Islet of Langerhans (tissue), 1 donor: ENCODE measurements around the gene STOM.
"Not testable (repeated sequence)": the region's sequence is repeated elsewhere in the genome, so short reads cannot be mapped to it uniquely, and the experiment has no call there.

Source experiments
- FAIRE-seq: peaks from one replicate; lab custom pipeline; 2011; peaks lifted over from hg19 to GRCh38; lab: Jason Lieb, UNC

STOM gene, protein sequence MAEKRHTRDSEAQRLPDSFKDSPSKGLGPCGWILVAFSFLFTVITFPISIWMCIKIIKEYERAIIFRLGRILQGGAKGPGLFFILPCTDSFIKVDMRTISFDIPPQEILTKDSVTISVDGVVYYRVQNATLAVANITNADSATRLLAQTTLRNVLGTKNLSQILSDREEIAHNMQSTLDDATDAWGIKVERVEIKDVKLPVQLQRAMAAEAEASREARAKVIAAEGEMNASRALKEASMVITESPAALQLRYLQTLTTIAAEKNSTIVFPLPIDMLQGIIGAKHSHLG

DNA sequence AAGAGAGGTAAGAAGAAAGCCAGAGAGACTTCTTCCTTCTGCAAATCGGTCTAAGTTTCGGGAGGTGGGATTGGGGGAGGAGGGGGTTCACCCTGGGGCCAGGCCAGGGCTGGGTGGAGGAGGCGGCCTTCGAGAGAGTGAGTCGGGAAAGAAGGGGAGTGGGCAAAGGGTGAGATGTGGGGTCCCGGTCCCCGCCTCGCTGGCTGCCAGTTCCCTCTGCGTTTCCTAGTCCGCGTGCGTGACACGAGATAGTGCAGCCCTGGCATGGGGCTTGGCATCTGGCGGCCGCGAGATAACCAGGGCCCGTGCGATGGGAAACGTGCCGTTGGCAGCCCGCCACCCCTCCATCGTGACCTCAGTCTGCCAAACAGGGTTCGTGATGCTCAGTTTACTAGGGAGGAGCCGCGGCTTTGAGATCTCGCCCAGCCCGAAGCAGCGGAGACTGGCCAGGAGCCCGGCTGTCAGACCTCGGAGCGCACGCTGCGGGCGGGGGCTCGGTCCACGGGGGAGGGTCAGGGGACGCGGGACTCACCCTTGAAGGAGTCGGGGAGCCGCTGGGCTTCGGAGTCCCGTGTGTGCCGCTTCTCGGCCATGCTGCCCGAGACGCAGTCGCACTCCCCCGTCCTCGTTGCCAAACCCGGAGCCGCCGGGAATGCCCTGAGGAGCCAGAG, at the start of gene STOM:
TSS of gene STOM (minus strand) at position 656 of the 671 bp plus-strand sequence. CDS start at position 593, 63 bp downstream.
- no peak for FAIRE-seq

- FAIRE-seq: no peak
Measured at GRCh38 chr9:121411993-121412392, 41.9 kb upstream of the STOM start.

DNA sequence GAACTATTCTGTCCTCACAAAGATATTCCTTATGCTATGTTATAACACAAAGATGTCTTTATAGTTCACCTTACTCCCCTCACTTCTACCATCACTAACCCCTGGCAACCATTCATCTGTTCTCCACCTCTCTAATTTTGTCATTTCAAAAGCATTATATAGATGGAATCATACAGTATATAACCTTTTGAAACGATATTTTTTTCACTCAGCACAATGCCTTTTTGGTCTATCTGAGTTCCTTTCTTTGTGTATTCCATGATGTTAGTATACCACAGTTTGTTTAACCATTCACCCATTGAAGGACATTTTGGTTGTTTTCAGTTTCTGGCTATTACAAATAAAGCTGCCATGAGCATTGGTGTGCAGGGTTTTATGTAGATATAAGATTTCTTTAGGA, 35.8 kb upstream of the STOM start:
- FAIRE-seq: no peak

DNA sequence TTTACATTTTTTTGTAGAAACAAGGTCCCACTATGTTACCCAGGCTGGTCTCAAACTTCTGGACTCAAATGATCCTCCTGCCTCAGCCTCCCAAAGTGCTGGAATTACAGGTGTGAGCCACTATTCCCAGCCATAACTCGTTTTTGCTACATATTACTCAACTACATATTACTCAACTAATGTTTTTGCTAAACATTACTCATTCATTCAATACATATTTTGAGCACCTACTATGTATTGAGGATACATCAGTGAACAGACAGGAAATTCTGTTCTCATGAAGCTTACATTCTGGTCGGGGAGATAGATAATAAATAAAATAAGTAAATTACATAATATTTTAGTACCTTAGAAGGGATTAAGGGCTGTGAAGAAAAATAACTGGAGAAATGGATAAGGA, 34.9 kb upstream of the STOM start:
- no peak for FAIRE-seq

DNA sequence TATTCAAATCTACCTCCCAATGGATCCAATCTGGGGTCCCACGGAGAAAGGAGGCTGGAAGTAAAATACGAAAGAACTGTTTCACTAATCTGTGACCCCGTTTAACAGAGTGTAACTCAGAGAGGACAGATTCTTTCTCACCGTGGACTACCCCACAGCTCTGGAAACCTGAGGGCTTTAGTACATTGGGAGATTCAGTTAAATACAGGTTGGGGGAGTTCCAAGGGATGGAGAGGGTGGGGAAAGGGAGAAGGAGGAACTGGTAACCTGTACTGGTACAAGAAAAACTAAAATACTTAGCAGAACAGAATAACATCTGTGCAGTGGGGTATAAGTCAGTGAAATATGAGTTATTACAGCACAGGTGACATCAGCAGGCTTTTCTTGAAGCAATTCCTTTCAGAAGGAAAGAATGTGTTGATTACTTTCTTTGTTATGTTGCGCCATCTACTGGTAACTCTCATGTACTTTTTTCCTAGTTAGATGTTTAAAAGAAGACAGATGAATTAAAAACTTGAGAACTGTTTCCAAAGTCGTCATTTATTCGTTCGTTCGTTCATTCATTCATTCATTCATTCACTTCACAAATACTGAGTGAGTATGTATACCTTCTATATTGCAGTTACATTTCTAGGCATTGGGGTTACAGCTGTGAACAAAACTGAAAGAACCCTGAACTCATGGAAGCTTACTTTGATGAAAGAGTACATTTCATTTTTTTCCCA, 30.0 kb upstream of the STOM start:
- FAIRE-seq: peak; percentile 100

DNA sequence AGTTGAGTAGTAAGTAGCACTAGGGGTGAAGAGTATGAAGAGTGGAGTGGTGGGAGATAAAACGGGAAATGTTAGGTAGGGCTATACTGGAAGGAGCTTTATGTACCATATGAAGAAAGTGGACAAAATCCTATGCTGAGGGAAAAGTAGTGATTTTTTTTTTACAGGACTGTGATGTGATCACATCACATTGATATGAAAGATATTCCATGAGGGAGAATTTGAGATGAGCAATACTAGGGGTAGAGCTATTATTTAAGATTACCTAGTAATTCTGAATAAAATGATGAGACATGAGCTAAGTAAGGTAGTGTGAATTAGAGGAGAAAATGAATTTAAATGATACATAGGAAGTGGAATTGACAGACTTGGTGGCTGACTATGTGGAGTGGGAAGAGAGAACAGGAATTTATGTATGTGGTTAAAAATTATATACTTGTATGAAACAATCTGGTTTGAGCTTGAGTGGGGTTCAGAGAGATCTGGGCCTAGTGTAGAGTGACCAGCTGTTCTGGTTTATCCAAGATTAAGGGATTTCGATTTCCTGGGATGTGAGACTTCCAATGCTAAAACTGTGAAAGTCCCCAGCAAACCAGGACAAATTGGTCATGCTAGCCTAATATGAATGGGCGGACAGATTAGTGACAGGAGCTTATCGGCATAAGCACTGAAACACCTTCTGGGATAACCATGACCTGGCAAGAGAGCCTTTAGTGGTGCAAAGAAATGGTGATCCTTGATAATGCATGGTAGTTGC, 29.3 kb upstream of the STOM start:
- FAIRE-seq: no peak

DNA sequence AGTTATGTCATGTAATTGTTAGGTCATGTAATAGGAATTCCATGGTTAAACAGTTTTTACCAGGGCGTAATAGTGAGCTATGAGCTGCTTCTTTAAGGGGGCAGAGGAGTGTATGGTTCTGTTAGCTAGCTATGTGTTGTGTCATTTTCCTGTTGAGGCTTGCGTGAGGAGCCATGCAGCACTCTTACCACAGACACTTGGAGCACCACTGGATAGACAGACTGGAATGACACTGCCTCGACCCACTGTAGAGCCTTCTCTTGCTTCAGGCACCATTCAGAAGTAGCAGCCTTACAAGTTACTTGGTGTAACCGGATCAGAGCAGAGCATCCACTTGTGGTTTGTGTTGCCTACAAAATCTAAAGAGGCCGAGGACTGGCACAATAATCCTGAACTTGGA, 28.3 kb upstream of the STOM start:
- FAIRE-seq: no peak

DNA sequence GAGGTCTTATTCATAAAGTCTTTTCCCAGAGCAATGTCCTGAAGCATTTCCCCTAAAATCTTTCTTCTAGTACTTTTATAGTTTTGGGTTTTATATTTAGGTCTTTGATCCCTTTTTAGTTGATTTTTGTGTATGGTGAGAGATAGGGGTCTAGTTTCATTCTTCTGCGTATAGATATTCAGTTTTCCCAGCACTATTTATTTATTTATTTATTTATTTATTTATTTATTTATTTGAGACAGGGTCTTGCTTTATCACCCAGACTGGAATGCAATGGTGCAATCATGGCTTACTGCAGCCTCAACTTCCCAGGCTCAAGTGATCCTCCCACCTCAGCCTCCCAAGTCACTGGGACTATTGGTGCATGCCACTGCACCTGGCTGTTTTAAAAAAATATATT, 27.2 kb upstream of the STOM start:
- not testable (repeated sequence) for FAIRE-seq

GRCh38 chr9:121395558-121395957, 25.5 kb upstream of the STOM start:
- FAIRE-seq: no peak

DNA sequence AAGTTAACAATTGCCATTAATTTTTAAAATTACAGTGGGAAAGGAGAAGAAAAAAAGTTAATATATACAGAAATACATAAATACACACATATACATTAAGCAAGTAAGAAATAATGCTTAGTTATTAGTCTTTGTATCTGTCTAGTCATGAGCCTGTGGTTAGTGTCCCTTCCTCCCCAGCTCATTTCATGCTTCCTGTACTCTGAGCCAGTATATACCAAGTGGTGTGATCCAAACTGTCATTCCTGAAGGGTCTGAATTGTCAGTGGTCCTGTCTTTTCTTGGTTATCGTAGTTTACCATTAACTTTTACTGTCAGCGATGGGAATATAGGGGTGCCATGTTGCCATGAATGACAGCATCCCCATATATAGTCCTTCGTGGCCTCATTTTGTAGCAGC, 24.2 kb upstream of the STOM start:
- FAIRE-seq: no peak

DNA sequence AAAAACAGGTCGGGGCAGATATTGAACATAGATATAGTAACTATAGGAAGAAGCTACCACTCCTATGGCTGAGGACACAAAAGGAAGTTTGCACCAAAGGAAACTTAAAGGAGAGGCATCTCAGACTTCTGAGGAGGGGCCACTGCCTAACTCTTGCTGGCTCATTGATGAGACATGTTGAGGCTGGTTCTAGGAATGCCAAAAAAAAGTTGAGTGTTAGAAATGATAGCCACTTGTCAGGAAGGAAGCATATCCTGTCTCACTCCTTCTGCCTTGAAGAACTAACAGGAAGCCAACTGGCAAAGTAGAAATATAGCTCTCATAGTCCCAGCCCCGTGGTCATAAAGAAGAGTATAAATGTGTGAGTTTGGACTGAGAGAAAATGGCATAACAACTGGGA, 23.3 kb upstream of the STOM start:
- no peak for FAIRE-seq

DNA sequence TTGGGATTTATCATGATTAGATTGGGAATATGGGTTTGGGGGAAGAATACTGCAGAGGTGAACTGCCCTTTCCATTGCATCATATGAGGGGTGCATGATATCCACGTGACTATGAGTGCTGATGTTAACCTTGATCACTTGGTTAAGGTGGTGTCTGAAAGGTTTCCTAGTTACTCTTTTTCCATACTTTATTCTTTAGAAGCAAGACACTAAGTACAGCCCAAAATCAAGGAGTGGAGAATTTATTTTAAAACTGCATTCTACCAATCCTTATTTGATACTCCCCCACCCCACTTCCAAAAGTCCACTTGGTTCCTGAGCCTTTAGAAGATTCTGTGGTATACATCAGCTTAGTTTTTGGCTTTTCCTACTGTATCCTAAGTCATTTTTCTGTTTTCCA, 20.3 kb upstream of the STOM start:
- FAIRE-seq: no peak

GRCh38 chr9:121388140-121388905, 18.3 kb upstream of the STOM start:
- FAIRE-seq: no peak

DNA sequence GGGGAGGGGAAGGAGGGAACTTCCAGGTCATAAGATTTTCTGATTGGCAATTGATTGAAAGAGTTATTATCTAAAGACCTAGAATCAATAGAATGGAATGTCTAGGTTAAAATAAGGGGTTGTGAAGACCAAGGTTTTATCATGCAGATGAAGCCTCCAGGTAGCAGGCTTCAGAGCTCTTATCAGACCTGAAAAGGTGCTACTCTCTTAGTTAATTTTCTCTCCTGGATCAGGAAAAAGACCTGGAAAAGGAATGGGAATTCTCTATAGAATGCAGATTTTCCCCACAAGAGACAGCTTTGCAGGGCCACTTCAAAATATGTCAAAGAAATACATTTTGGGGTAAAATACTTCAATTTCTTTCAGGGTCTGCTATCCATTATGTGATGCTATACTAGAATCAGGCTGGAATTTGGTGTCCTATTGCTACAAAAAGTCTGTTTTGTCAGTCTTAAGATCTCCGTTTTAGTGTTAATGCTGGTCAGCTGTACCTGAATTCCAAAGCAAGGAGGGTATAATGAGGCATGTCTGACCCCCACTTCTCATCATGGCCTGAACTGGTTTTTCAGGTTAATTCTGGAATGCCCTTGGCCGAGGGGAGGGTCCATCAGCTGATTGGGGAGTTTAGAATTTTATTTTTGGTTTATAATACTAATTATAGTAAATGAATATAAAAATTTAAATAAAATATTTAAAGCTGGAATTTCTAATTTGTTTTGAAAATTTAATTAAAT, 16.6 kb upstream of the STOM start:
- no peak for FAIRE-seq

DNA sequence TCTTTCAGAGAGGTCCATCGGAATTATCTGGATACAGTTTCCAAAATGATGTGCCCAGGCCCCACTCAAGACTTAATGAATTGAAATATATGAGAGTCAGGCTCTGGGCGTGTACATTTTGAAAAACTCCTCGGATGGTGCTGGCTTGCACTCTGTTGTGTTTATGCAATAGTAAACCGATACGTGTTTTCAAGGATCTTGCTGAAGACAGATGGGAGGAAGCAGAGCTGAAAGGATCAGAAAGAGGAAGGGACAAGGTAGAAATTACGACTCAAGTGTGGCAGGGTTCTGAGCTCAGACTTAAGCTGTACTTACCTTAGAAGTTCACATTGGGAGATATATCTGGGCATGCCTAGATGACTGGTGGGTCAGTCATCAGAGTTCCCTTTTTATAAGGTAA, 13.7 kb upstream of the STOM start:
- FAIRE-seq: no peak

DNA sequence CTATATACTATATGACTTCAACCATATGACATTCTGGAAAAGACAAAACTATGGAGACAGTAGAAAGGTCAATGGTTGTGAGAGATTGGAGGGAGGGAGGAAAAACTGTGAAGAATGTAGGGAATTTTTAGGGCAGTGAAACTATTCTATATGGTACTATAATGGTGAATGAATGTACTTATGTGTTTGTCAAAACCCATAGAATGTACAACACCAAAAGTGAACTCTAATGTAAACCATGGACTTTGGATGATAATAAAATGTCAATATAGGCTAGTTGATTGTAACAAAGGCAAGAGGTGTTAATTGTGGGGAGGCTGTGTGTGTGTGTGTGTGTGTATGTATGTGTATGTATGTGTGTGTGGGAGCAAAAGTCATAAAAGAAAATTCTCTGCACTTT, 10.8 kb upstream of the STOM start:
- FAIRE-seq: no peak

DNA sequence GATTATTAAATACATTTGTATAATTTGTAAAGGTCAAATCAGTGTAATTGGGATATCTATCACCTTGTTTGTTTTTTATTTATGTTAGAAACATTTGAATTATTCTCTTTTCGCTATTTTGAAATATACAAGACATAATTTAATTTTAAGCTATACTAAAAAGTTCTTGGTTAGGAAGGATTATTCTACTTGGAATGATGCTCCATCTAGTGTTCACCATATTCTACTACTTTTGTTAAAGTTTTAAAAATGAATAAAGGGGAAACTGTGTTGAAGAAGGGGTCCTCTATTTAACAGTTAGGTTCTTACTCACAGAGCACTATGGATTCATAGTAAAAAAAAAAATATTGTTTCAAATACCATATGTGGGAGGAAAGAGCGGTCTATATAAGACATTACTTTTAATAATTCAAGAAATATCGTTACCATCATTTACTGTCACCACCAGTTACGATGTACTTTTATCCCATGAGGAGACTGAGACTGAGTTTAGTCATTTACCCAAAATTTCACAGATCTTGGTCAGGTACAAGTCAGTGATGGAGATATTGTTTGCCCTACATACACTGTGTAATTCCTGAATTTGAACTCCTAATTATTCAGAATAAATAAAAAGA, 6.3 kb upstream of the STOM start:
- FAIRE-seq: peak; percentile 47

DNA sequence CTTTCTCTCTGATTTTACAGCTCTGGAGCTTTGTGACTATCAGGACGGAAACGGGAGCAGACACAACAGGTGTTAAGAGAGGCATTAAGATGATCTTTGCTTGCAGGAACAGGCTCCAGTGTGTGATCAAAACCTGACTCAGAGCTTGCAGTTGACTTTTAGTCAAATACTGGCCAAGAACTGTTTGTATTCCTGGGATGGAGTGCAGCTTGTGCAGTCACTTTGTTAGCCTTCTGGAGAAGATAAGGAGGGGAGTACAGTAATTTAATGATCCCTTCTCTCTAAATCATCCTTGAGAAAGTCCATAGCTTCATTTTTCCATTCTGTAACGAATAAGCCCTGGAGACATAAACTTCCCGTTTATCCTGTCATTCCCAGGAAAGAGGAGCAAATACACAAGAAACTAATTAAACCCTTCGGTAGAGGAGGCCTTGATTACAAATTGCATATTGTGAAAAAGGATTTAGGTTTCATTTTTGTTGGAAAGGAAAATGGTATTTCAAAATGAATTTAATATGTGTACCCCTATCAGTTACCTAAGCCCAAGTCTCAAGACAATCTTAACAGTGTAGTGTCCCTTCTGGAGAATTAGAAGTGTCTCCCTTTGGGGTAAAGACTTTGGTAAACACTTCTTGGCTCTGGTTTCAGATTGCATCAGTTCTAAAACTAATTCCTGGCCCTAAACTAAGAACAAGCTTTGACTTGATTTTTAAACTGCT, 3.1 kb upstream of the STOM start:
- no peak for FAIRE-seq

DNA sequence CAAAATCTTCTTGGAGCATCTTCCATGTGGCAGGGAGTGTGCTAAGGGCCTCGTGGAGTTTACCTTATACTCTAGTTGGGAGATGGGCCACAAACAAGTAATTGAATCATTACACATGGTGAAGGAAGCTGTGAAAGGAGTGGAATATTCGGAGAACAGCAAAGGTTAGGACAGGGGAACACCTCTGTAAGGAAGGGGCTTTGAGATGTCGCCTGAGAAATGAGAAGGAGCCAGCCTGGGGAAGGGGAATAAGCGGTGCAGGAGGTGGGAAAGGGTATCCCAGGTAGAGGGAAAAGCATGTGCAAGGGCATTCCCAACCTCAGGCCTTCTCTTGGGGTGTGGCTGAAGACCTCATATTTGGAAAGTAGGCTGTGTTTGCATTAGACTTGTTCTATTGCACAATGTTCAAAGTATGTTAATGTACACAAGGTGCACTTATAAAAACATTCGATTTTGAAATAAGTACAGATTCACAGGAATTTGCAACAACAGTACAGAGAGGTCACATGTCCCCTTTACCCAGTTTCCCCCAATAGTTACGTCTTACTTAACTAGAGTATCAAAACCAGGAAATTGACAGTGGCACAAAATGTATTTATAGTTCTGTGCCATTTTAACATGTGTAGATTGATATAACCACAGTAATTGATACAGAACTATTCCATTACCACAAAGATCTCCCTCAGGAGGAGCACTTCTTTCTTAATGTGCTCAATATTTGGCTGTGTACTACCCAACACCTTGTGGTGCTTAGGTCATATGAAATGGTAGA, 2.4 kb upstream of the STOM start:
- FAIRE-seq: no peak
